Uterus (tissue), 4 donors: ENCODE measurements around the gene MAST2. TPM values are rescaled to one million over a fixed set of nuclear protein-coding genes. Genes with fewer than 3 reads are reported as not detected.

Experiments used
- DNase-seq, 2 donors: peaks; one replicate each; pipeline ENCODE4 v3.0.0-alpha.2; 2019 to 2020
- H3K27ac ChIP-seq, 2 donors: fragments of 200-600 bp; sonication (generic); 1 replicate in 1 of 2; 2 replicates in 1 of 2; pipeline ENCODE4 v1.5.1; 2016 to 2018
- H3K27me3 ChIP-seq, 2 donors: fragments of 200-600 bp; sonication (generic); one replicate each; pipeline ENCODE4 v1.5.1; 2018 to 2019; ENCODE audit warnings: control low read depth in 1 of 2
- H3K36me3 ChIP-seq, 2 donors: fragments of 200-600 bp; sonication (generic); one replicate each; pipeline ENCODE4 v1.5.1; 2019; ENCODE audit warnings: control low read depth in 1 of 2
- H3K4me1 ChIP-seq, 2 donors: fragments of 200-600 bp; sonication (generic); one replicate each; pipeline ENCODE4 v1.5.1; 2018 to 2019; ENCODE audit warnings: control low read depth in 1 of 2
- H3K4me3 ChIP-seq, 2 donors: fragments of 200-600 bp; sonication (generic); 1 replicate in 1 of 2; 2 replicates in 1 of 2; pipeline ENCODE4 v1.5.1; 2018 to 2019; ENCODE audit warnings: mild to moderate bottlenecking in 1 of 2
- H3K9me3 ChIP-seq, 2 donors: fragments of 200-600 bp; sonication (generic); one replicate each; pipeline ENCODE4 v1.5.1; 2019; ENCODE audit warnings: control low read depth in 1 of 2
- POLR2A ChIP-seq, 2 donors: fragments of 450-650 bp; IDR thresholded peaks; one replicate each; pipeline ENCODE4 v1.6.1; 2016; ENCODE audit warnings: antibody characterized with exemption in 2 of 2, mild to moderate bottlenecking in 1 of 2, moderate library complexity in 1 of 2
- intact Hi-C: fragments of 100-400 bp; cut with DNase I; formaldehyde crosslinking; loops from one replicate; pipeline ENCODE4 v1.15.1; 2023; ENCODE audit warnings: low total_unique reads
- total RNA-seq, 4 donors: library from RNA; depleted of rRNA in 3 of 4; stranded (reverse); fragments of >200 nt in 3 of 4; gene quantifications; one replicate each; pipeline versions ENCODE4 v1.1.0 to v1.2.4, GENCODE V29; 2014 to 2023
- TF ChIP-seq, protein P1 (sequence below), 4 experiments: fragments of 200-600 bp in 2 of 4; fragments of 450-650 bp in 2 of 4; sonication (generic) in 2 of 4; IDR thresholded peaks; one replicate each; pipeline ENCODE4 v1.5.1; 2016 to 2019; ENCODE audit warnings: antibody characterized with exemption in 4 of 4, mild to moderate bottlenecking in 2 of 4, moderate library complexity in 1 of 4
- donor health status: DM: yes; HTN: yes; CAD: no.

Gene MAST2
- total RNA-seq, 4 donors from 2014 or later, result 12.8 to 52.1 (median 36.3) TPM

DNA sequence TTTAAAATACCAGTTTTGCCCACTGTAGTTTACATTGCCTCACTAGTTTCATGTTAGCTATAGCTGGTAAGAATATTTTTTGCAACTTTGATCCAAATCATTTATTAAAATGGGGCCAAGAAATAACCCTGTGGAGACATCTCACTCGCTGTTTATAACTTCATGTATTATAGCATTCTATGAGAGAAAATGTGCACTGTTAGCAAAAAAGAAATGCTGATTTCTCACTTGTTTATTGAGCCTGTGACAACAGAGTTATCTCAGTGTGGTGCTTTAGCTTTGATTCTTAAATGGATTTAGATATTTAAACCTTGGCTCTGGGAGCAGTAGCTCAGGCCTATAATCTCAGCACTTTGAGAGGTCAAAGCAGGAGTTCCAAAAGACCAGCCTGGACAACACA lies 201.1 kb downstream of the MAST2 start:
- Histone ChIP-seq H3K9me3 (no peaks in the 10 kb centered on the region), H3K27ac (no peak overlapping the region), H3K4me3 (no peak overlapping the region), H3K27me3 (no peaks in the 10 kb centered on the region), H3K4me1 (no peaks in the 10 kb centered on the region), H3K36me3 (no peaks in the 10 kb centered on the region)
- DNase-seq, result no peak
- TF ChIP-seq, protein P1, sequence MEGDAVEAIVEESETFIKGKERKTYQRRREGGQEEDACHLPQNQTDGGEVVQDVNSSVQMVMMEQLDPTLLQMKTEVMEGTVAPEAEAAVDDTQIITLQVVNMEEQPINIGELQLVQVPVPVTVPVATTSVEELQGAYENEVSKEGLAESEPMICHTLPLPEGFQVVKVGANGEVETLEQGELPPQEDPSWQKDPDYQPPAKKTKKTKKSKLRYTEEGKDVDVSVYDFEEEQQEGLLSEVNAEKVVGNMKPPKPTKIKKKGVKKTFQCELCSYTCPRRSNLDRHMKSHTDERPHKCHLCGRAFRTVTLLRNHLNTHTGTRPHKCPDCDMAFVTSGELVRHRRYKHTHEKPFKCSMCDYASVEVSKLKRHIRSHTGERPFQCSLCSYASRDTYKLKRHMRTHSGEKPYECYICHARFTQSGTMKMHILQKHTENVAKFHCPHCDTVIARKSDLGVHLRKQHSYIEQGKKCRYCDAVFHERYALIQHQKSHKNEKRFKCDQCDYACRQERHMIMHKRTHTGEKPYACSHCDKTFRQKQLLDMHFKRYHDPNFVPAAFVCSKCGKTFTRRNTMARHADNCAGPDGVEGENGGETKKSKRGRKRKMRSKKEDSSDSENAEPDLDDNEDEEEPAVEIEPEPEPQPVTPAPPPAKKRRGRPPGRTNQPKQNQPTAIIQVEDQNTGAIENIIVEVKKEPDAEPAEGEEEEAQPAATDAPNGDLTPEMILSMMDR (IDR thresholded peaks at IDR 0.05), result no peak
- intact Hi-C loops, result no loop called here

DNA sequence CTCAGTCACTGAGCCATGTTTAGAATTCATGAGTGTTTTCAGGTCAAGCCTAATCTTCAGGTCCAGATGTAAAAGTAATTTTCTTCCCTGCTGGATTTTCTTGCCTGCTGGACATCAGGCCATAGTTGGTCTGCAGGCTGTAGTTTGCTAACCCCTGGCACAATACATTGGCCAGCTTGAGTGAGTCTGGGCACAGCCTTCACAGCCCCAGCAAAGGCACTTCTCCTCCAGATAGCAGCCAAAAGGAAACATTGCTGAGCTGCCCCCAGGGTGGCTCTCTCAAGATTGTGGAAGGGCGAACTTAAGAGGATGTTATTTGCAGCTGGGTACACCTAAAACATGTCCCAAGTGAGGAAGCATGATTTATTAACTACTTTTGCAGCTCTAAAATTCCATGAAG lies 202.2 kb downstream of the MAST2 start:
- DNase-seq, result no peak
- no peaks in the 10 kb centered on the region for H3K4me1 ChIP-seq
- intact Hi-C loops, result no loop called here
- no peaks in the 10 kb centered on the region for H3K9me3 ChIP-seq
- TF ChIP-seq POLR2A (IDR thresholded peaks at IDR 0.05), result no peak
- no peaks in the 10 kb centered on the region for H3K36me3 ChIP-seq
- H3K27ac ChIP-seq, result no peak overlapping the region
- no peak overlapping the region for H3K4me3 ChIP-seq
- H3K27me3 ChIP-seq, result no peaks in the 10 kb centered on the region

DNA sequence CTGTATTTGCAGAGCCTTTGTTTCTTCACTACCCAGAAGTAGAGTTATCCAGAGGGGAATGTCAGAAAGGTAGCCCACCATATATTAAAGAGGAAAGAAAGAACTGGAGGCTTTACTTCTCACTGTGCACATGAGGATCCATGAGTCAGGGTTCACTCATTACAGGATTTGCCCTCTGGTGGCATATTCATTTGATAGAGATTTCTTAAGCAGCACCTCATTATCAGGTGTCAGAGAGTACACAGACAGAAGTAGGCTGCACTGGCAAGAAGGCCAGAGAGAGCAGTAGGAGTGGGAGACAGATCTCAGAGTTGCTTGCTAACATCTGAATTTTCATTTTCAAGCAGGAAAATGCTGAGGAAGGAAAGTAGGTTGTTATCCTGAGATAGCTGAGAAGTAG lies 205.2 kb downstream of the MAST2 start:
- DNase-seq, result no peak
- TF ChIP-seq, protein P1 (IDR thresholded peaks at IDR 0.05), result no peak
- TF ChIP-seq POLR2A (IDR thresholded peaks at IDR 0.05), result no peak
- intact Hi-C loops, result no loop called here
- no peak overlapping the region for H3K4me3 ChIP-seq
- no peaks in the 10 kb centered on the region for H3K9me3 ChIP-seq
- H3K36me3 ChIP-seq, result no peaks in the 10 kb centered on the region
- H3K27ac ChIP-seq, result no peak overlapping the region
- H3K4me1 ChIP-seq, result no peaks in the 10 kb centered on the region
- H3K27me3 ChIP-seq, result no peaks in the 10 kb centered on the region

DNA sequence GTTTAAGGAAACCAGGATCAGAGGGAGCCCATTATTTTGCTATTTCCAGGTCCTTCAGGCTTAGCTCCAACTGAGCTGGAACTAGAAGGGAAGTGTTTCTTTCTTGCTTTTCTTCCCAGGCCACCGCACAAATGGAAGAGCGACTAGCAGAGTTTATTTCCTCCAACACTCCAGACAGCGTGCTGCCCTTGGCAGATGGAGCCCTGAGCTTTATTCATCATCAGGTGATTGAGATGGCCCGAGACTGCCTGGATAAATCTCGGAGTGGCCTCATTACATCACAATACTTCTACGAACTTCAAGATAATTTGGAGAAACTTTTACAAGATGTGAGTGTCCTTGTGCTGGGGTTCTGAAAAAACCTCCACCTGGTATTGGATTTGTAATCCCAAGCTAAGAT lies 207.2 kb downstream of the MAST2 start:
- Histone ChIP-seq H3K27ac (no peak overlapping the region), H3K4me3 (no peak overlapping the region), H3K36me3 (no peaks in the 10 kb centered on the region), H3K27me3 (no peaks in the 10 kb centered on the region), H3K4me1 (no peaks in the 10 kb centered on the region), H3K9me3 (no peaks in the 10 kb centered on the region)
- intact Hi-C loops, result no loop called here
- no peak for DNase-seq
- TF ChIP-seq, protein P1 (IDR thresholded peaks at IDR 0.05), result no peak
- TF ChIP-seq POLR2A (IDR thresholded peaks at IDR 0.05), result no peak

DNA sequence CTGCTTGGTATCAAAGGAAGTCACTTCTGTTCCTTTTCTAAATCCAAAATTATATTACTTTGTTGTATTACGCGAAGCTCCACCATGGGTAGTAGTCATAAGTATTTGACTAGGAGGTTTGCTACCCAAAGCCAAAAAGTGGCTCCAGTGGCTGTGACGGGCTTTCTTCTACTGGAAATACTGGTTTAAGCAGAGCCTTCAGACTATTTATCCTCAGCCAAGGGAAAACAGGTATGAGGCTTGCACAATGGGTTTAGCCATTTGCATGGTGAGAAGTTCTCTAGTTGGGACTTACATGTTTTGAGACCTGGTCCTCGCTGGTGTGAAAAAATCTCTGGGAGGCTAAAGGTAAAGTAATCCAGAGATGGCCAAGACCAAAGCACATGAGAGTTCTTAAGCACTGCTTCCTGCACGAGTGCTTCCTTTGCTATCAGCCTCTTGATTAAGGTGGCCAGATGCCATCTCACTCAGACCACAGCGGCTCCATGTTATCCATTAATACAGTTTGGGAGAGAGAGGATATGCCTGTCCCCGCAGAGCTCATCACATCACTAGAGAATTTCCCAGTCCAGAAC lies 207.8 kb downstream of the MAST2 start:
- no peaks in the 10 kb centered on the region for H3K36me3 ChIP-seq
- no peak overlapping the region for H3K4me3 ChIP-seq
- TF ChIP-seq, protein P1 (IDR thresholded peaks at IDR 0.05), result no peak
- TF ChIP-seq POLR2A (IDR thresholded peaks at IDR 0.05), result no peak
- no peaks in the 10 kb centered on the region for H3K9me3 ChIP-seq
- no peaks in the 10 kb centered on the region for H3K4me1 ChIP-seq
- no peak overlapping the region for H3K27ac ChIP-seq
- no peak for DNase-seq
- no peaks in the 10 kb centered on the region for H3K27me3 ChIP-seq
- intact Hi-C loops, result no loop called here

DNA sequence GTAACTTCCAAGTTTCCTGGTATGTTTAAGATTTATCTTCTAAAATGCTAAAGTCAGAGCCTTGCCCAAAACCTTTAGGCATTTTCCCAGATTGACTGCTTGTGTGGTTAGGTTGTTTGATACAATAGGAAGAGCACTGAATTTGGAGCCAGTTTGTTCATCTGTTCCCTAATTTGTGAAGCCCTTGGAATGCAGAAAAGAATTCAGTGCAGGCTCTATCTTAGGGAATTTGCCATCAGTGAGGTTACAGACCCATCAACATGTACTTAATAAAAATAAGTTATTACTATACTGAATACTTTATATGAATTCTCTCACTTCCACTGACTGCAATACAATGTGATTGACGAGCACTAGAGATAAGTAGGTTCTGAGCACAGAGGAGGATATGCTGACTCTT lies 208.8 kb downstream of the MAST2 start:
- intact Hi-C loops, result no loop called here
- H3K27me3 ChIP-seq, result no peaks in the 10 kb centered on the region
- no peak for TF ChIP-seq POLR2A (IDR thresholded peaks at IDR 0.05)
- TF ChIP-seq, protein P1 (IDR thresholded peaks at IDR 0.05), result no peak
- H3K36me3 ChIP-seq, result no peaks in the 10 kb centered on the region
- H3K9me3 ChIP-seq, result no peaks in the 10 kb centered on the region
- DNase-seq, result no peak
- no peak overlapping the region for H3K27ac ChIP-seq
- no peak overlapping the region for H3K4me3 ChIP-seq
- no peaks in the 10 kb centered on the region for H3K4me1 ChIP-seq
